Psoas muscle (tissue), 8 donors: Measurements from ENCODE around the gene CKLF. TPM values are rescaled to one million over a fixed set of nuclear protein-coding genes. Genes with fewer than 3 reads are reported as not detected.
"Not testable (repeated sequence)": the region's sequence is repeated elsewhere in the genome, so short reads cannot be mapped to it uniquely, and the experiment has no call there.

Source experiments
- ATAC-seq, 4 donors: fragments of 200-7000 bp; cut with Tn5 transposase; one replicate each; pipeline ENCODE4 v1.9.1; 2020; ENCODE audit warnings: moderate library complexity in 3 of 4, mild to moderate bottlenecking in 2 of 4
- DNase-seq, 2 donors: peaks; one replicate each; pipeline ENCODE4 v3.0.0-alpha.2; 2020
- H3K27ac ChIP-seq: fragments of 200-600 bp; one replicate; pipeline ENCODE4 v1.8.0; 2022
- H3K27me3 ChIP-seq, 3 donors: fragments of 200-600 bp in 1 of 3; one replicate each; pipeline versions ENCODE4 v1.6.1 to v1.8.0; 2013 to 2022; ENCODE audit warnings: low read length in 2 of 3, mild to moderate bottlenecking in 2 of 3, moderate library complexity in 1 of 3; ENCODE audit not compliant: insufficient read depth in 3 of 3
- H3K36me3 ChIP-seq, 2 donors: fragments of 200-600 bp in 1 of 2; one replicate each; pipeline versions ENCODE4 v1.6.1 to v1.8.0; 2013 to 2022; ENCODE audit warnings: low read depth in 1 of 2, mild to moderate bottlenecking in 1 of 2, moderate library complexity in 1 of 2; ENCODE audit not compliant: insufficient read depth in 1 of 2
- H3K4me1 ChIP-seq: fragments of 200-600 bp; one replicate; pipeline ENCODE4 v1.8.0; 2022
- H3K4me3 ChIP-seq: fragments of 200-600 bp; one replicate; pipeline ENCODE4 v1.8.0; 2022; ENCODE audit warnings: mild to moderate bottlenecking
- H3K9me3 ChIP-seq: fragments of 200-600 bp; one replicate; pipeline ENCODE4 v1.8.0; 2022
- CTCF ChIP-seq: fragments of 200-600 bp; IDR thresholded peaks from one replicate; pipeline ENCODE4 v1.8.0; 2022; ENCODE audit warnings: antibody characterized with exemption
- WGBS, 3 donors: extraction: QIAGEN DNeasy Blood & Tissue Kit; methylation state at CpG; one replicate each; pipeline versions ENCODE4 v1.1.6 to v1.1.7; 2013; 5-methylcytosine and 5-hydroxymethylcytosine counted together
- intact Hi-C, 2 donors: fragments of 100-400 bp; cut with DNase I; formaldehyde crosslinking; loops; one replicate each; pipeline versions ENCODE4 v1.11.0 to v1.14.2; 2022
- polyA plus RNA-seq, 3 donors: library from polyadenylated mRNA; stranded (reverse); fragments of 200-250 nt; gene quantifications; one replicate each; pipeline ENCODE4 v1.2.3, GENCODE V29; 2013
- total RNA-seq, 4 donors: library from RNA; stranded (reverse); fragmentation: NEBNext Ultra II Directional in 2 of 4; extraction: Animal tissue kit (Norgen Biotek cat#: 25700) in 2 of 4; gene quantifications; one replicate each; pipeline versions ENCODE4 v1.2.1 to v1.2.4, GENCODE V29; 2021 to 2023
- donor health status: healthy with polysubstance abuse.
- donor health status: DM: no; HTN: no; CAD: no; lungs with moderate emphysema.
- donor health status: Bipolar disorder and iron deficiency.
- donor health status: healthy.
- donor health status: DM: yes; HTN: yes; CAD: no.
- donor health status: DM: no; HTN: no; CAD: no.
- donor health status: DM: no; HTN: no; CAD: no.
- donor health status: DM: yes; HTN: yes; CAD: no.

The CKLF gene
- total and polyA plus RNA-seq, 7 donors = 4.1 to 21.1 (median 6.6) TPM

- no peak for TF ChIP-seq CTCF
- no peaks in the 10 kb centered on the region for H3K4me1 ChIP-seq
- H3K9me3 ChIP-seq = no peaks in the 10 kb centered on the region
- H3K27ac ChIP-seq = no peak overlapping the region
- intact Hi-C loops = no loop called here
- no peak overlapping the region for H3K4me3 ChIP-seq
- H3K36me3 ChIP-seq = no peaks in the 10 kb centered on the region
- DNase-seq = no peak
- no peaks in the 10 kb centered on the region for H3K27me3 ChIP-seq
- ATAC-seq = no peak
- WGBS, 3 donors = 77 to 93% (median 90%) methylated on average over 3 of the region's 3 CpGs
Observed at GRCh38 chr16:66592241-66592640, 39.9 kb downstream of the CKLF start.

DNA sequence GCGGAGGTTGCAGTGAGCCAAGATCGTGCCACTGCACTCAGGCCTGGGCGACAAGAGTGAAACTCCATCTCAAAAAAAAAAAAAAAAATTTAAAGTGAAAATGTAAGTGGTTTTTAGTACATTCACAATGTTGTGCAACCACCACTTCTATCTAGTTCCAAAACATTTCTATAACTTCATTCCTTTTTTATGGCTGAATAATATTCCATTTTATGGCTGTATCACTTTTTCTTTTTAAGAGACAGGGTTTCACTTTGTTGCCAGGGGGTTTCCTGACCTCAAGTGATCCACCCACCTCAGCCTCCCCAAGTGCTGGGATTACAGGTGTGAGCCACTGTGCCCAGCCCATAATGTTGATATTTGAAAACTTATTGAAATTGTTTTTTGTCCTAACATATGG, 40.4 kb downstream of the CKLF start:
- DNase-seq (no peak), ATAC-seq (no peak)
- Histone ChIP-seq H3K36me3 (no peaks in the 10 kb centered on the region), H3K27ac (no peak overlapping the region), H3K27me3 (no peaks in the 10 kb centered on the region), H3K4me3 (no peak overlapping the region), H3K9me3 (no peaks in the 10 kb centered on the region), H3K4me1 (no peaks in the 10 kb centered on the region)
- intact Hi-C loops = no loop called here
- TF ChIP-seq CTCF = no peak
- 97 to 98% (median 97%) methylated on average over 3 of the region's 3 CpGs for WGBS, 3 donors

DNA sequence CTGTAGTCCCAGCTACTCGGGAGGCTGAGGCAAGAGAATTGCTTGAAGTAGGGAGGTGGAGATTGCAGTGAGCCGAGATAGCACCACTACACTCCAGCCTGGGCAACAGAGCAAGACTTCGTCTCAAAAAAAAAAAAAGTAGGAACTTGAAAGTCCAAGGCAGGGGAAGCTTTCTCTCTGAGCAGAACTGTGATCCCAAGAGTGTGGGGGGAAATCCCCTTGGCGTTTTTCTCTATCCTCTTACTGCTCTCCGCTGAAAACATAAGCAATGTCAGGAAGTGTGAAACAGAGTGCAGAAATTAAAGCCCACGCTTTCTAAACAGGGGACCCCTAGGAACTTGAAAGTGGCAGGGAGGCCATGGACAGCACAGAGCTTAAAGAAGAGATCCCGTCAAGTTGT, 42.4 kb downstream of the CKLF start:
- TF ChIP-seq CTCF = no peak
- H3K9me3 ChIP-seq = no peaks in the 10 kb centered on the region
- DNase-seq (no peak), ATAC-seq (no peak)
- no peak overlapping the region for H3K4me3 ChIP-seq
- no peaks in the 10 kb centered on the region for H3K27me3 ChIP-seq
- 65 to 74% (median 67%) methylated on average over 7 of the region's 7 CpGs for WGBS, 3 donors
- intact Hi-C loops = no loop called here
- H3K27ac ChIP-seq = no peak overlapping the region
- H3K4me1 ChIP-seq = no peaks in the 10 kb centered on the region
- no peaks in the 10 kb centered on the region for H3K36me3 ChIP-seq

DNA sequence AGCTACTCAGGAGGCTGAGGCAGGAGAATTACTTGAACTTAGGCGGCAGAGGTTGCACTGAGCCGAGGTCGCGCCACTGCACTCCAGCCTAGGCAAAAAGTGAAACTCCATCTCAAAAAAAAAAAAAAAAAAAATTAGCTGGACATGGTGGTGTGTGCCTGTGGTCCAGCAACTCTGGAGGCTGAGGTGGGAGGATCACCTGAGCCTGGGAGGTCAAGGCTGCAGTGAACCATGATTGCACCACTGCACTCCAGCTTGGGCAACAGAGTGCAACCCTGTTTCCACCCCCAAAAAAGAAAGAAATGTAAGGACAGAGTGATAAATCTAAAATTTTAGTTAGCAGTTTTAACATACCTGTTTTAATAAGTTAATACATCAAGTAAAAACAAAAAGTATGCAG, 44.2 kb downstream of the CKLF start:
- 93 to 98% (median 95%) methylated on average over 4 of the region's 4 CpGs for WGBS, 3 donors
- ATAC-seq = not testable (repeated sequence)

DNA sequence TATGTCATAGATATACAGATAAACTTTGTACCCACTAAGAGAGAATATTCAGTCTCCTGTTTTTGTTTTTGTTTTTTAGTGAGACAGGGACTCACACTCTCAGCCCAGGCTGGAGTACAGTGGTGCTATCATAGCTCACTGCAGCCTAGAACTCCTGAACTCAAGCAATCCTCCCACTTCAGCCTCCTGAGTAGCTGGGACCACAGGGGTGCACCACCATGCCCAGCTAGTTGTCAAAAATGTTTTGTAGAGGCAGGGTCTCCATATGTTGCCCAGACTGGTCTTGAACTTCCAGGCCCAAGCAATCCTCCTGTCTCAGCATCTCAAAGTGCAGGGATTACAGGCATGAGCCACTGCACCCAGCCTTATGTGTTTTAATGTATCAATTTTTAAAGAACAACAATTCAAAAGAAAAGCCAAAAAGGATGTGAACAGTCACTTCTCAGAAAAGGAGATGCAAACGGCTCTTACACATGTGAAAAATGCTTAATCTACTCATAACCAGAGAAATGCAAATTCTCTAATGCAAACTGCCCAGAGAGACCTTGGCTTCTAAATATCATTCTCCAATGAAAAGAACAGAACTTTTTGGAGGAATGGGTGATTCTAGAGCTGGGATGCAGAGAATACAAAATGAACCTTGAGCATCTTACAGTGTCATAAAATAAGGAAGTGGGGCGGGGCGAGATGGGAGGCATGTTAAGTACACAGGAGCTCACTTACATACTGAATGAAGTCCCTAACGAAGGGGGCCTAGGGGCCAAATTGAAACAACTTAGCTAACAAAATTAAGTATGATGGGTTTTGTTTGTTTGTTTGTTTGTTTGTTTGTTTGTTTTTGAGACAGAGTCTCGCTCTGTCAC, 44.8 kb downstream of the CKLF start:
- no peak overlapping the region for H3K27ac ChIP-seq
- no peak for DNase-seq
- TF ChIP-seq CTCF = no peak

More for the DNA sequence above, 44.2 kb downstream of the CKLF start:
- H3K4me3 ChIP-seq, H3K27ac ChIP-seq, H3K4me1 ChIP-seq, DNase-seq, intact Hi-C loops, H3K9me3 ChIP-seq, H3K27me3 ChIP-seq, H3K36me3 ChIP-seq: not testable (repeated sequence)

More for the DNA sequence above, 44.8 kb downstream of the CKLF start:
- 83 to 88% (median 86%) methylated on average over 5 of the region's 5 CpGs for WGBS, 3 donors
- Histone ChIP-seq H3K27me3 (peaks cover 0 to 2% (median 0%) of the 10 kb centered on the region in 3 donors), H3K9me3 (no peaks in the 10 kb centered on the region), H3K4me3 (no peak overlapping the region), H3K4me1 (no peaks in the 10 kb centered on the region), H3K36me3 (no peaks in the 10 kb centered on the region)
- intact Hi-C loops = no loop called here
- ATAC-seq = no peak
